ENCODE data around the gene FAF1. TPM values are rescaled to one million over a fixed set of nuclear protein-coding genes. Genes with fewer than 3 reads are reported as not detected.

The FAF1 gene
- total RNA-seq, 4 donors from 2014 or later = 36.9 to 77.6 (median 48.3) TPM

DNA sequence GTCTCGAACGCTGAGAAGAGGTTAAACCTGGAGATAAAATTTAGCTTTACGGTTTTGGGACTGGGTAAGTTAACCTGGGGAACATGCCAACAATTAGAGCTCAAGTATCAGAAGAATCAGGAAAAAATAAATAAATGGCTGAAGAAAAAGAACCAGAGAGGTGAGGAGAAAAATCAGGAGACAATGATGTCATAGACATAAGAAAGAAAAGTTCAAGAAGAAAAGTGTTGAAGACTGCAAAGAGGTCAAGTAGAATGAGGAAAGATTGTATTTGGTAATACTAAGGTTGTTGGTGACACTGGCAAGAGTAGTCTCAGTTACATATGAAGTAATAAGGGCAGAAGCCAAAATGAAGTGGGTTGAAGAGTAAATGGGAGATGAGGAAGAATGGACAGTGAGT, 36.0 kb upstream of the FAF1 start:
- TF ChIP-seq POLR2A (IDR thresholded peaks at IDR 0.05) (no peak), CTCF (IDR thresholded peaks at IDR 0.05) (no peak)
- Histone ChIP-seq H3K27me3 (no peaks in the 10 kb centered on the region), H3K27ac (no peak overlapping the region), H3K36me3 (no peaks in the 10 kb centered on the region), H3K4me1 (no peaks in the 10 kb centered on the region), H3K9me3 (no peaks in the 10 kb centered on the region), H3K4me3 (no peak overlapping the region)
- no peak for DNase-seq

- Histone ChIP-seq H3K27me3 (no peaks in the 10 kb centered on the region), H3K4me1 (no peaks in the 10 kb centered on the region), H3K9me3 (no peaks in the 10 kb centered on the region), H3K36me3 (no peaks in the 10 kb centered on the region), H3K27ac (no peak overlapping the region), H3K4me3 (no peak overlapping the region)
- no peak for DNase-seq
- no peak for TF ChIP-seq CTCF (IDR thresholded peaks at IDR 0.05)
- no peak for TF ChIP-seq POLR2A (IDR thresholded peaks at IDR 0.05)
Measured at GRCh38 chr1:50995651-50996050, 35.6 kb upstream of the FAF1 start.

- H3K4me3 ChIP-seq = no peak overlapping the region
- H3K27ac ChIP-seq = no peak overlapping the region
- no peaks in the 10 kb centered on the region for H3K27me3 ChIP-seq
- TF ChIP-seq POLR2A (IDR thresholded peaks at IDR 0.05) (no peak), CTCF (IDR thresholded peaks at IDR 0.05) (no peak)
- H3K4me1 ChIP-seq = no peaks in the 10 kb centered on the region
- no peaks in the 10 kb centered on the region for H3K9me3 ChIP-seq
- DNase-seq = no peak
- H3K36me3 ChIP-seq = no peaks in the 10 kb centered on the region
Measured at GRCh38 chr1:50994997-50995396, 34.9 kb upstream of the FAF1 start.

GRCh38 chr1:50993645-50994044, 33.6 kb upstream of the FAF1 start:
- H3K4me3 ChIP-seq = no peak overlapping the region
- no peak overlapping the region for H3K27ac ChIP-seq
- TF ChIP-seq CTCF (IDR thresholded peaks at IDR 0.05) = no peak
- TF ChIP-seq POLR2A (IDR thresholded peaks at IDR 0.05) = no peak

DNA sequence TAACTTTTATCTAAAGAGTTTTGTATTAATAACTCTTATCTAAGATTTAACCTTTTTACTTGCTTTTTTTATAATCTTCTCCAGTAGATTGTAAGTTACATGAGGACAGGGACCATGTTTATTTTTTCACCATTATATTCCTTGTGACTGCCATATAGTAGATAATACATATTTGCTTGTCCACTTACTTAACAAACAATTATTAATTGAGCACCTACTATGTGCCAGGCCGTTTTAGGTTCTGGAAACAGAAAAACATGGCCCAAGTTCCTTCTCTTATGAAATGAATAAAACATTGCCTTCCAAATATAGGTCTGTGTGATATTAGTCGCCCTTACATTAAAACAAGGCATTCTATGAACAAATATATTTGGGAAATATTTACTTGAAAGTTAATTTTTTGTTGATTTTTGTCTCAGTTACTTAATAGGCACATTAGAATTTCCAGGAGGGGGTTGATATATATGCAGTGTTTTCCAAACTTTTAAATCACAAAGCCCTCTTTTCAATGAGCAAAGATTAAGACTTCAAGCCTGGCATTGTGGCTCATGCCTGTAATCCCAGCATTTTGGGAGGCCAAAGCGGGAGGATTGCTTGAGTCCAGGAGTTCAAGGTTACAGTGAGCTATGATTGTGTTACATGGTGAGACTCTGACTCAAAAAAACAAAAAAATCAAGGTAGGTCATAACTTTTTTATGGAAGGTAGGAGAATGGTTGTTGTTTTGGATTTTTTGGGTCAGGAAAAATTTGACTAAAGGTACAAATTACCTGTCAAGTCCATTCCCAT, 32.7 kb upstream of the FAF1 start:
- H3K9me3 ChIP-seq = no peaks in the 10 kb centered on the region
- no peaks in the 10 kb centered on the region for H3K36me3 ChIP-seq
- H3K27ac ChIP-seq = no peak overlapping the region
- no peaks in the 10 kb centered on the region for H3K27me3 ChIP-seq
- no peak overlapping the region for H3K4me3 ChIP-seq
- TF ChIP-seq CTCF (IDR thresholded peaks at IDR 0.05) = no peak
- TF ChIP-seq POLR2A (IDR thresholded peaks at IDR 0.05) = no peak
- DNase-seq = no peak
- no peaks in the 10 kb centered on the region for H3K4me1 ChIP-seq

More at GRCh38 chr1:50993645-50994044, 33.6 kb upstream of the FAF1 start:
- Histone ChIP-seq H3K36me3 (no peaks in the 10 kb centered on the region), H3K9me3 (no peaks in the 10 kb centered on the region), H3K27me3 (no peaks in the 10 kb centered on the region), H3K4me1 (no peaks in the 10 kb centered on the region)
- no peak for DNase-seq
